ENCODE data around the gene MIER2. TPM values are rescaled to one million over a fixed set of nuclear protein-coding genes. Genes with fewer than 3 reads are reported as not detected.

Gene MIER2
- total RNA-seq, 1 donor from 2014 or later = 43.5 TPM

- no peak overlapping the region for H3K4me3 Mint-ChIP-seq (ENCODE audit: unreplicated experiment)
- peaks cover 72% of the 10 kb centered on the region for H4K20me1 ChIP-seq (ENCODE audit: insufficient read depth, low read length)
- peaks cover 33% of the 10 kb centered on the region for H3K36me3 ChIP-seq (ENCODE audit: insufficient read depth, low read length)
- no peak for TF ChIP-seq CTCF (IDR thresholded peaks at IDR 0.05; ENCODE audit: insufficient read depth, low read depth, low read length)
- TF ChIP-seq EZH2 (IDR thresholded peaks at IDR 0.05; ENCODE audit: insufficient read depth, low read length) = no peak
- no peak overlapping the region for H3K27ac Mint-ChIP-seq (ENCODE audit: unreplicated experiment)
- peaks cover 17% of the 10 kb centered on the region for H3K9me3 ChIP-seq (ENCODE audit: insufficient read depth, low read depth, low read length)
- no peak overlapping the region for H2AFZ ChIP-seq (ENCODE audit: low read depth, low read length)
- H3K4me1 ChIP-seq (ENCODE audit: insufficient read depth, low read length) = no peaks in the 10 kb centered on the region
- no peak overlapping the region for H3K4me2 ChIP-seq (ENCODE audit: low read length)
- H3K79me2 ChIP-seq (ENCODE audit: insufficient read depth, low read length) = peaks cover 79% of the 10 kb centered on the region
- H3K27me3 Mint-ChIP-seq (ENCODE audit: low read depth, unreplicated experiment) = no peaks in the 10 kb centered on the region
- H3K9me3 Mint-ChIP-seq (ENCODE audit: unreplicated experiment) = peaks cover 10% of the 10 kb centered on the region
- no peak for DNase-seq (ENCODE audit: low read depth)
- peaks cover 40% of the 10 kb centered on the region for H3K36me3 Mint-ChIP-seq (ENCODE audit: low read depth, unreplicated experiment)
- no peak overlapping the region for H3K4me3 ChIP-seq (ENCODE audit: insufficient read depth, low read depth, low read length)
- H3K9ac ChIP-seq (ENCODE audit: low read length) = no peak overlapping the region
- no peak for FAIRE-seq
- no peak overlapping the region for H3K27ac ChIP-seq (ENCODE audit: low read depth, low read length)
- no peaks in the 10 kb centered on the region for H3K27me3 ChIP-seq (ENCODE audit: insufficient read depth, low read length)
- no peaks in the 10 kb centered on the region for H3K4me1 Mint-ChIP-seq (ENCODE audit: low read depth, unreplicated experiment)
Observed at GRCh38 chr19:325173-325936, 19.2 kb downstream of the MIER2 start.

GRCh38 chr19:324716-325115 lies 19.9 kb downstream of the MIER2 start:
- no peaks in the 10 kb centered on the region for H3K27me3 ChIP-seq (ENCODE audit: insufficient read depth, low read length)
- H3K27ac Mint-ChIP-seq (ENCODE audit: unreplicated experiment) = no peak overlapping the region
- H3K27me3 Mint-ChIP-seq (ENCODE audit: low read depth, unreplicated experiment) = no peaks in the 10 kb centered on the region
- H3K27ac ChIP-seq (ENCODE audit: low read depth, low read length) = no peak overlapping the region
- H3K36me3 ChIP-seq (ENCODE audit: insufficient read depth, low read length) = peaks cover 31% of the 10 kb centered on the region
- no peak overlapping the region for H3K4me3 ChIP-seq (ENCODE audit: insufficient read depth, low read depth, low read length)
- H3K36me3 Mint-ChIP-seq (ENCODE audit: low read depth, unreplicated experiment) = peaks cover 39% of the 10 kb centered on the region
- H3K4me1 Mint-ChIP-seq (ENCODE audit: low read depth, unreplicated experiment) = no peaks in the 10 kb centered on the region
- peaks cover 17% of the 10 kb centered on the region for H3K9me3 ChIP-seq (ENCODE audit: insufficient read depth, low read depth, low read length)
- no peak for DNase-seq (ENCODE audit: low read depth)
- TF ChIP-seq CTCF (IDR thresholded peaks at IDR 0.05; ENCODE audit: insufficient read depth, low read depth, low read length) = no peak
- TF ChIP-seq EZH2 (IDR thresholded peaks at IDR 0.05; ENCODE audit: insufficient read depth, low read length) = no peak
- H3K79me2 ChIP-seq (ENCODE audit: insufficient read depth, low read length) = peaks cover 77% of the 10 kb centered on the region
- no peak overlapping the region for H3K9ac ChIP-seq (ENCODE audit: low read length)
- no peak overlapping the region for H3K4me3 Mint-ChIP-seq (ENCODE audit: unreplicated experiment)
- H4K20me1 ChIP-seq (ENCODE audit: insufficient read depth, low read length) = peaks cover 76% of the 10 kb centered on the region
- H3K9me3 Mint-ChIP-seq (ENCODE audit: unreplicated experiment) = peaks cover 10% of the 10 kb centered on the region
- no peaks in the 10 kb centered on the region for H3K4me1 ChIP-seq (ENCODE audit: insufficient read depth, low read length)
- H2AFZ ChIP-seq (ENCODE audit: low read depth, low read length) = no peak overlapping the region
- FAIRE-seq = no peak
- H3K4me2 ChIP-seq (ENCODE audit: low read length) = no peak overlapping the region

GRCh38 chr19:322616-323015 lies 22.0 kb downstream of the MIER2 start:
- TF ChIP-seq EZH2 (IDR thresholded peaks at IDR 0.05; ENCODE audit: insufficient read depth, low read length) (no peak), CTCF (IDR thresholded peaks at IDR 0.05; ENCODE audit: insufficient read depth, low read depth, low read length) (no peak)
- peaks cover 74% of the 10 kb centered on the region for H4K20me1 ChIP-seq (ENCODE audit: insufficient read depth, low read length)
- Mint-ChIP-seq H3K9me3 (ENCODE audit: unreplicated experiment) (peaks cover 5% of the 10 kb centered on the region), H3K4me3 (ENCODE audit: unreplicated experiment) (no peak overlapping the region), H3K36me3 (ENCODE audit: low read depth, unreplicated experiment) (peaks cover 20% of the 10 kb centered on the region), H3K27ac (ENCODE audit: unreplicated experiment) (no peak overlapping the region), H3K4me1 (ENCODE audit: low read depth, unreplicated experiment) (no peaks in the 10 kb centered on the region), H3K27me3 (ENCODE audit: low read depth, unreplicated experiment) (no peaks in the 10 kb centered on the region)
- no peak overlapping the region for H3K4me2 ChIP-seq (ENCODE audit: low read length)
- H3K79me2 ChIP-seq (ENCODE audit: insufficient read depth, low read length) = peaks cover 71% of the 10 kb centered on the region
- H3K27me3 ChIP-seq (ENCODE audit: insufficient read depth, low read length) = no peaks in the 10 kb centered on the region
- peaks cover 4% of the 10 kb centered on the region for H3K9me3 ChIP-seq (ENCODE audit: insufficient read depth, low read depth, low read length)
- peaks cover 16% of the 10 kb centered on the region for H3K36me3 ChIP-seq (ENCODE audit: insufficient read depth, low read length)
- FAIRE-seq = no peak
- H3K4me1 ChIP-seq (ENCODE audit: insufficient read depth, low read length) = no peaks in the 10 kb centered on the region
- no peak overlapping the region for H3K4me3 ChIP-seq (ENCODE audit: insufficient read depth, low read depth, low read length)
- H2AFZ ChIP-seq (ENCODE audit: low read depth, low read length) = no peak overlapping the region
- no peak for DNase-seq (ENCODE audit: low read depth)
- H3K9ac ChIP-seq (ENCODE audit: low read length) = no peak overlapping the region
- no peak overlapping the region for H3K27ac ChIP-seq (ENCODE audit: low read depth, low read length)
